HCT116 (cell line): ENCODE measurements around the gene A3GALT2. TPM values are rescaled to one million over a fixed set of nuclear protein-coding genes. Genes with fewer than 3 reads are reported as not detected.

Experiments used
- ATAC-seq: fragments of 200-7000 bp; cut with Tn5 transposase; 2 replicates; pipeline ENCODE4 v1.9.1; 2020; ENCODE audit warnings: mild to moderate bottlenecking, moderate library complexity
- BruUV-seq: library from RNA; stranded (reverse); fragments of 400-500 nt; replicated peaks from 2 replicates; lab custom pipeline; 2021; lab: Mats Ljungman, UMichigan
- CTCF ChIA-PET: fragments of 300-600 bp; sonication (Branson Sonifier 250); formaldehyde crosslinking; loops from one replicate; lab custom pipeline; 2021; ENCODE audit warnings: antibody characterized with exemption; lab: Charles Lee
- POLR2A ChIA-PET: fragments of 300-600, 350-600 bp; sonication (Branson Sonifier 250); formaldehyde crosslinking; loops from one replicate; lab custom pipeline; 2021; ENCODE audit warnings: antibody characterized with exemption; lab: Charles Lee
- RAD21 ChIA-PET, 2 experiments: fragments of 300-600 bp; sonication (Branson Sonifier 250); formaldehyde crosslinking; loops; one replicate each; lab custom pipeline; 2023; ENCODE audit warnings: low total read pairs in 2 of 2; ENCODE audit not compliant: uncharacterized antibody in 2 of 2, unreplicated experiment in 2 of 2, low non-redundant PET in 1 of 2; lab: Charles Lee
- DNase-seq: peaks from one replicate; pipeline ENCODE4 v3.0.0-alpha.2; 2010; ENCODE audit warnings: low read depth, low spot score
- H2AFZ ChIP-seq: fragments of 200-600 bp; shearing (Covaris generic), sonication (generic); 2 replicates; pipeline ENCODE4 v1.6.1; 2017; ENCODE audit warnings: low read depth, mixed run types, mixed read lengths, antibody characterized with exemption, low read length; ENCODE audit not compliant: poor library complexity, severe bottlenecking
- H3K27ac ChIP-seq: 2 replicates; pipeline ENCODE4 v1.5.1; 2012; ENCODE audit warnings: low read depth, low read length
- H3K27me3 ChIP-seq: fragments of 200-600 bp; sonication (generic); 2 replicates; pipeline ENCODE4 v1.6.1; 2016; ENCODE audit warnings: mixed run types, low read length, mixed read lengths; ENCODE audit not compliant: insufficient read depth
- H3K36me3 ChIP-seq, 2 experiments: fragments of 200-500 bp in 1 of 2; fragments of 200-600 bp in 1 of 2; sonication (Bioruptor generic) in 1 of 2; sonication (generic) in 1 of 2; 2 replicates each; pipeline versions ENCODE4 v1.5.1 to v1.6.1; 2014 to 2016; ENCODE audit warnings: low read length in 2 of 2, inconsistent platforms in 1 of 2, mixed read lengths in 1 of 2, mixed run types in 1 of 2; ENCODE audit not compliant: insufficient read depth in 2 of 2, control insufficient read depth in 1 of 2
- H3K4me1 ChIP-seq, 2 experiments: fragments of 200-600 bp in 1 of 2; sonication (generic) in 1 of 2; 2 replicates each; pipeline versions ENCODE4 v1.5.1 to v1.6.1; 2012 to 2017; ENCODE audit warnings: low read length in 2 of 2, inconsistent platforms in 1 of 2, mild to moderate bottlenecking in 1 of 2, mixed read lengths in 1 of 2, mixed run types in 1 of 2, moderate library complexity in 1 of 2; ENCODE audit not compliant: insufficient read depth in 2 of 2, control insufficient read depth in 1 of 2
- H3K4me2 ChIP-seq: fragments of 200-600 bp; sonication (generic); 2 replicates; pipeline ENCODE4 v1.6.1; 2017; ENCODE audit warnings: mixed run types, low read length, mixed read lengths
- H3K4me3 ChIP-seq, 2 experiments: fragments of 200-600 bp in 1 of 2; sonication (generic) in 1 of 2; replicated peaks in 1 of 2; 2 replicates each; pipeline ENCODE4 v1.5.1; 2011 to 2016; ENCODE audit warnings: low read length in 2 of 2, control low read depth in 1 of 2, low read depth in 1 of 2, mild to moderate bottlenecking in 1 of 2, mixed read lengths in 1 of 2, mixed run types in 1 of 2
- H3K79me2 ChIP-seq: fragments of 200-600 bp; sonication (generic); 2 replicates; pipeline ENCODE4 v1.6.1; 2017; ENCODE audit warnings: mild to moderate bottlenecking, mixed run types, low read length, moderate library complexity, mixed read lengths; ENCODE audit not compliant: insufficient read depth
- H3K9ac ChIP-seq: fragments of 200-600 bp; sonication (generic); 2 replicates; pipeline ENCODE4 v1.6.1; 2016; ENCODE audit warnings: low read length, mixed read lengths
- H3K9me2 ChIP-seq: fragments of 200-600 bp; sonication (generic), shearing (Covaris generic); 2 replicates; pipeline ENCODE4 v1.6.1; 2017; ENCODE audit warnings: mixed run types, mild to moderate bottlenecking, moderate library complexity; ENCODE audit not compliant: insufficient read depth
- H3K9me3 ChIP-seq, 2 experiments: fragments of 200-500 bp in 1 of 2; fragments of 200-600 bp in 1 of 2; sonication (Bioruptor generic) in 1 of 2; sonication (generic) in 1 of 2; 2 replicates each; pipeline ENCODE4 v1.6.1; 2014 to 2017; ENCODE audit warnings: low read length in 2 of 2, mixed read lengths in 2 of 2, inconsistent platforms in 1 of 2, low read depth in 1 of 2, mild to moderate bottlenecking in 1 of 2, mixed run types in 1 of 2, moderate library complexity in 1 of 2; ENCODE audit not compliant: control insufficient read depth in 1 of 2, insufficient read depth in 1 of 2
- H4K20me1 ChIP-seq: fragments of 200-600 bp; sonication (generic), shearing (Covaris generic); 2 replicates; pipeline ENCODE4 v1.6.1; 2017; ENCODE audit warnings: mixed run types, mild to moderate bottlenecking, moderate library complexity; ENCODE audit not compliant: insufficient read depth
- CBX3 ChIP-seq: IDR thresholded peaks from 2 replicates; pipeline ENCODE4 v1.6.1; 2012; ENCODE audit warnings: low read depth
- FOSL1 ChIP-seq: IDR thresholded peaks from 2 replicates; pipeline ENCODE4 v1.6.1; 2012; ENCODE audit warnings: low read depth
- POLR2A ChIP-seq: IDR thresholded peaks from 2 replicates; pipeline ENCODE4 v1.7.0; 2011; ENCODE audit warnings: borderline replicate concordance; ENCODE audit not compliant: insufficient read depth, insufficient read length; ENCODE audit errors: extremely low read depth
- RAD21 ChIP-seq: IDR thresholded peaks from 2 replicates; pipeline ENCODE4 v1.6.1; 2012; ENCODE audit warnings: low read depth, mild to moderate bottlenecking
- SP1 ChIP-seq: IDR thresholded peaks from 2 replicates; pipeline ENCODE4 v1.6.1; 2012; ENCODE audit warnings: low read depth
- ZFX ChIP-seq: fragments of 450-650 bp; IDR thresholded peaks from 2 replicates; pipeline ENCODE4 v1.6.1; 2017
- intact Hi-C: fragments of 100-400 bp; cut with micrococcal nuclease; formaldehyde crosslinking; loops from 2 replicates; pipeline ENCODE4 v1.10.0; 2022
- total RNA-seq: library from RNA; stranded (reverse); gene quantifications from one replicate; pipeline ENCODE4 v1.2.1, GENCODE V29; 2021; ENCODE audit not compliant: unreplicated experiment
- TF ChIP-seq, protein P1 (sequence below): IDR thresholded peaks from 2 replicates; pipeline ENCODE4 v1.6.1; 2012

A3GALT2 gene
- total RNA-seq, 1 experiment from 2014 or later, result not detected

DNA sequence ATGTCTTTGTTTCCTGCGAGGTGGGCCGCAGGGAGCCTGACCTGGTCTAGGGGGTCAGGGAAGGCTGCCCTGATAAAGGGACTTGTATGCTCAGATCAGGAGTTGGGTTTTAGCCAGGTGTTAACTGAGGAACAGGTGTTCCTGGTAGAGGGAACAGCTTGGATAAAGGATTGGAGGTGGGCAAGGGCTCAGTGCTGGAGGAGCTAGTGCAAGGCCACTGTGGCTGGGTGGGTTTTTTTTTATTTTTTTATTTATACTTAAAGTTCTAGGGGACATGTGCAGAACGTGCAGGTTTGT is 31.1 kb downstream of the A3GALT2 start:
- no TSS peak for BruUV-seq
- POLR2A ChIA-PET, result no interaction called here
- Histone ChIP-seq H3K27me3 (no peaks in the 10 kb centered on the region), H3K36me3 (no peaks in the 10 kb centered on the region), H4K20me1 (no peaks in the 10 kb centered on the region), H3K9me2 (no peaks in the 10 kb centered on the region), H3K4me1 (no peaks in the 10 kb centered on the region), H3K9me3 (no peaks in the 10 kb centered on the region), H3K4me2 (no peak overlapping the region), H3K79me2 (no peaks in the 10 kb centered on the region), H3K27ac (no peak overlapping the region), H3K9ac (no peak overlapping the region), H3K4me3 (no peak overlapping the region), H2AFZ (no peak overlapping the region)
- DNase-seq, result no peak
- no peak for TF ChIP-seq ZFX
- no peak for TF ChIP-seq FOSL1
- TF ChIP-seq, protein P1, sequence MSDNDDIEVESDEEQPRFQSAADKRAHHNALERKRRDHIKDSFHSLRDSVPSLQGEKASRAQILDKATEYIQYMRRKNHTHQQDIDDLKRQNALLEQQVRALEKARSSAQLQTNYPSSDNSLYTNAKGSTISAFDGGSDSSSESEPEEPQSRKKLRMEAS, result no peak
- no peak for TF ChIP-seq POLR2A
- intact Hi-C loops, result no loop called here
- RAD21 ChIA-PET, result no interaction called here
- ATAC-seq, result no peak
- CTCF ChIA-PET, result no interaction called here

DNA sequence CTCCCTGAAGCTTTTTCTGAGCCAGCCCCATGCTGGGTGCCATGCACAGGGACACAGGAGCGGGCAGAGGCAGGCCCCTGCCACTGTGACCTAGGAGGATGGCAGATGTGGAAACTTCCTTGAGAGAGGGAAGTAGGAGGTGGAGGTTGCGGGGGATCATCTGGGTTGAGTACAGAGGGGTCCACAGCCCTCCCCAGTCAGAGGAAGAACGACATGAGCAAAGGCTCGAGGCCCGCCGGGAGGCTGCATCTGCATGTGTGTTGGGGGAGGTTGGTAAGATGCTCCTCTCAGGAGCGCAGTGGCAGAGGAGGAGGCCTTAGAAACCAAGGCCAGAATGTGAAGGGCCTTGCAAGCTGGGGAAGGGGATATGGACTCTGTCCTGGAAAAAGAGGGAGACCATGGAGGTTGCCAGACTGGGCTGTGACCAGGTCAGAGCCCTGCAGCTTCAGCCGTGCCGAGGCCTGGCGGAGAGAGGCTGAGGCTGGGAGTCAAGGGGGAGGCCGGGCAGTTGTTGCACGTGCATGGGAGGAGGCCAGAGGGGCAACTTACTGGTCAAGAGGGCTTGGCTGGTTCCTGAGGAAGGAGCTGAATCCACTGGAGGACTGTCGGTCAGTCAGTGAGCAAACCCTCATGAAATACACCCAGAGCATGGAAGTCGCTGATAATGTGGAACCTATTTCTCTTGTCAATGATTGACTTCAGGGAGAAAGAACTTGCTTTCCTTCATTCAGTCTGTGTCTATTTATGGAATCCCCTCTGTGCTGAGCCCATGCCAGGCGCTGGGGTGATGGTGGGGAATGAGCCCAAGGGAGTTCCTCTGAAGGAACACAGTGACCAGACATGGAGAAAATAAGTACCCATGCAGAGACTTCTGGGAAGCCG is 31.7 kb downstream of the A3GALT2 start:
- no peak overlapping the region for H2AFZ ChIP-seq
- no peaks in the 10 kb centered on the region for H4K20me1 ChIP-seq
- no peak overlapping the region for H3K4me2 ChIP-seq
- DNase-seq (no peak), ATAC-seq (no peak)
- intact Hi-C loops, result no loop called here
- TF ChIP-seq RAD21, result no peak
- TF ChIP-seq SP1, result no peak
- TF ChIP-seq CBX3, result no peak
- H3K36me3 ChIP-seq, result no peaks in the 10 kb centered on the region
- H3K9me3 ChIP-seq, result no peaks in the 10 kb centered on the region
- no TSS peak for BruUV-seq
- H3K9ac ChIP-seq, result no peak overlapping the region
- no peak overlapping the region for H3K27ac ChIP-seq
- CTCF ChIA-PET, result no interaction called here
- no peaks in the 10 kb centered on the region for H3K9me2 ChIP-seq
- H3K4me3 ChIP-seq, result no peak overlapping the region
- no peaks in the 10 kb centered on the region for H3K4me1 ChIP-seq
- no peaks in the 10 kb centered on the region for H3K27me3 ChIP-seq
- no peaks in the 10 kb centered on the region for H3K79me2 ChIP-seq
- POLR2A ChIA-PET, result no interaction called here
- RAD21 ChIA-PET, result no interaction called here
